GM23248 (cell line): ENCODE data around the gene DPY19L3. TPM values are rescaled to one million over a fixed set of nuclear protein-coding genes. Genes with fewer than 3 reads are reported as not detected.

Source experiments
- DNase-seq: peaks from one replicate; pipeline ENCODE4 v3.0.0-alpha.2; 2015
- H2AFZ ChIP-seq: fragments of 200-600 bp; sonication (generic); 2 replicates; pipeline ENCODE4 v1.6.1; 2016; ENCODE audit warnings: antibody characterized with exemption
- H3F3A ChIP-seq: fragments of 200-600 bp; sonication (generic); 2 replicates; pipeline ENCODE4 v1.6.1; 2016; ENCODE audit warnings: mild to moderate bottlenecking, antibody characterized with exemption, mixed run types; ENCODE audit not compliant: insufficient read depth
- H3K27ac ChIP-seq: fragments of 200-600 bp; sonication (generic); 2 replicates; pipeline ENCODE4 v1.5.1; 2016; ENCODE audit warnings: mild to moderate bottlenecking
- H3K27me3 ChIP-seq: fragments of 200-600 bp; sonication (generic); replicated peaks from 2 replicates; pipeline ENCODE4 v1.6.1; 2016; ENCODE audit warnings: mild to moderate bottlenecking; ENCODE audit not compliant: insufficient read depth
- H3K36me3 ChIP-seq: fragments of 200-600 bp; sonication (generic); 2 replicates; pipeline ENCODE4 v1.6.1; 2016; ENCODE audit warnings: low read depth, mild to moderate bottlenecking
- H3K4me1 ChIP-seq: fragments of 200-600 bp; sonication (generic); 2 replicates; pipeline ENCODE4 v1.6.1; 2016; ENCODE audit warnings: mild to moderate bottlenecking; ENCODE audit not compliant: insufficient read depth
- H3K4me2 ChIP-seq: fragments of 200-600 bp; sonication (generic); one replicate; pipeline ENCODE4 v1.6.1; 2016; ENCODE audit warnings: mild to moderate bottlenecking; ENCODE audit not compliant: unreplicated experiment
- H3K4me3 ChIP-seq: fragments of 200-600 bp; sonication (generic); 2 replicates; pipeline ENCODE4 v1.5.1; 2016; ENCODE audit warnings: mild to moderate bottlenecking
- H3K79me2 ChIP-seq: fragments of 200-600 bp; sonication (generic); 2 replicates; pipeline ENCODE4 v1.6.1; 2016; ENCODE audit warnings: mild to moderate bottlenecking; ENCODE audit not compliant: insufficient read depth
- H3K9ac ChIP-seq: fragments of 200-600 bp; sonication (generic); 2 replicates; pipeline ENCODE4 v1.6.1; 2016; ENCODE audit warnings: mild to moderate bottlenecking
- H3K9me2 ChIP-seq: fragments of 200-600 bp; sonication (generic); 2 replicates; pipeline ENCODE4 v1.6.1; 2016; ENCODE audit warnings: mixed run types, mild to moderate bottlenecking, moderate library complexity; ENCODE audit not compliant: insufficient read depth
- H3K9me3 ChIP-seq: fragments of 200-600 bp; sonication (generic); one replicate; pipeline ENCODE4 v1.6.1; 2017; ENCODE audit warnings: low read depth
- H4K20me1 ChIP-seq: fragments of 200-600 bp; sonication (generic); 2 replicates; pipeline ENCODE4 v1.6.0; 2016; ENCODE audit not compliant: insufficient read depth
- EZH2 ChIP-seq: fragments of 200-600 bp; sonication (generic); IDR thresholded peaks from 2 replicates; pipeline ENCODE4 v1.6.1; 2018; ENCODE audit warnings: antibody characterized with exemption, mild to moderate bottlenecking; ENCODE audit not compliant: insufficient read depth, poor library complexity, severe bottlenecking
- EZH2phosphoT487 ChIP-seq: fragments of 200-600 bp; sonication (generic); IDR thresholded peaks from 2 replicates; pipeline ENCODE4 v1.6.1; 2018; ENCODE audit warnings: antibody characterized with exemption, moderate library complexity, mild to moderate bottlenecking, low read depth; ENCODE audit not compliant: insufficient read depth
- WGBS, 2 experiments: methylation state at CpG; one replicate each; pipeline ENCODE4 v1.1.6; 2015 to 2017; ENCODE audit warnings: low lambda C conversion rate in 2 of 2, low coverage in 1 of 2; ENCODE audit errors: missing lambda C conversion rate in 2 of 2; 5-methylcytosine and 5-hydroxymethylcytosine counted together
- in situ Hi-C: fragments of 300-500 bp; cut with MboI; formaldehyde crosslinking; loops from 2 replicates; pipeline ENCODE4 v1.15.0; 2020
- polyA plus RNA-seq: library from polyadenylated mRNA; unstranded; fragments of >200 nt; fragmentation: Nextera tagmentation; extraction: Ambion mirVana; gene quantifications from 2 replicates; pipeline ENCODE4 v1.2.1, GENCODE V29; 2016
- total RNA-seq: library from RNA; depleted of rRNA; stranded (reverse); fragments of >200 nt; shearing (Covaris generic); gene quantifications from 2 replicates; pipeline ENCODE4 v1.2.3, GENCODE V29; 2014; rRNA removed

Gene DPY19L3, protein sequence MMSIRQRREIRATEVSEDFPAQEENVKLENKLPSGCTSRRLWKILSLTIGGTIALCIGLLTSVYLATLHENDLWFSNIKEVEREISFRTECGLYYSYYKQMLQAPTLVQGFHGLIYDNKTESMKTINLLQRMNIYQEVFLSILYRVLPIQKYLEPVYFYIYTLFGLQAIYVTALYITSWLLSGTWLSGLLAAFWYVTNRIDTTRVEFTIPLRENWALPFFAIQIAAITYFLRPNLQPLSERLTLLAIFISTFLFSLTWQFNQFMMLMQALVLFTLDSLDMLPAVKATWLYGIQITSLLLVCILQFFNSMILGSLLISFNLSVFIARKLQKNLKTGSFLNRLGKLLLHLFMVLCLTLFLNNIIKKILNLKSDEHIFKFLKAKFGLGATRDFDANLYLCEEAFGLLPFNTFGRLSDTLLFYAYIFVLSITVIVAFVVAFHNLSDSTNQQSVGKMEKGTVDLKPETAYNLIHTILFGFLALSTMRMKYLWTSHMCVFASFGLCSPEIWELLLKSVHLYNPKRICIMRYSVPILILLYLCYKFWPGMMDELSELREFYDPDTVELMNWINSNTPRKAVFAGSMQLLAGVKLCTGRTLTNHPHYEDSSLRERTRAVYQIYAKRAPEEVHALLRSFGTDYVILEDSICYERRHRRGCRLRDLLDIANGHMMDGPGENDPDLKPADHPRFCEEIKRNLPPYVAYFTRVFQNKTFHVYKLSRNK
- 15.3 and 20.0 TPM in 2 replicates for total RNA-seq
- polyA plus RNA-seq: 7.5 and 7.6 TPM in 2 replicates

- peak within 1 kb of the TSS; percentile 96 for H3K4me2 ChIP-seq
- in situ Hi-C loops: no loop called here
- no peaks in the 10 kb centered on the region for H4K20me1 ChIP-seq
- 0 out of 2 replicates have a peak, but pooled peaks cover 8% of the 10 kb centered on the region for H3F3A ChIP-seq
- peak within 1 kb of the TSS; percentile 83 for H3K4me3 ChIP-seq
- peak; percentile 97 for DNase-seq
- 1 to 2% methylated on average over 26 to 51 of the region's 104 CpGs for WGBS, 2 experiments
- peaks cover 10% of the 10 kb centered on the region; the same call in 1 of the 2 replicates for H3K4me1 ChIP-seq
- peaks cover 23% of the 10 kb centered on the region for H3K79me2 ChIP-seq
- TF ChIP-seq EZH2phosphoT487: no peak
- TF ChIP-seq EZH2: no peak
- H3K27ac ChIP-seq: peak within 1 kb of the TSS; percentile 86
- H2AFZ ChIP-seq: peak within 1 kb of the TSS; percentile 74
- no peaks in the 10 kb centered on the region for H3K9me3 ChIP-seq
- H3K36me3 ChIP-seq: peaks cover 8% of the 10 kb centered on the region; the same call in 1 of the 2 replicates
- H3K9me2 ChIP-seq: no peaks in the 10 kb centered on the region
- H3K9ac ChIP-seq: peak within 1 kb of the TSS; percentile 97
- no peaks in the 10 kb centered on the region for H3K27me3 ChIP-seq
Observed at GRCh38 chr19:32405431-32406160, at the start of gene DPY19L3. TSS of gene DPY19L3 (plus strand) at chr19:32405770. CDS start at chr19:32408254, 2,484 bp downstream.

DNA sequence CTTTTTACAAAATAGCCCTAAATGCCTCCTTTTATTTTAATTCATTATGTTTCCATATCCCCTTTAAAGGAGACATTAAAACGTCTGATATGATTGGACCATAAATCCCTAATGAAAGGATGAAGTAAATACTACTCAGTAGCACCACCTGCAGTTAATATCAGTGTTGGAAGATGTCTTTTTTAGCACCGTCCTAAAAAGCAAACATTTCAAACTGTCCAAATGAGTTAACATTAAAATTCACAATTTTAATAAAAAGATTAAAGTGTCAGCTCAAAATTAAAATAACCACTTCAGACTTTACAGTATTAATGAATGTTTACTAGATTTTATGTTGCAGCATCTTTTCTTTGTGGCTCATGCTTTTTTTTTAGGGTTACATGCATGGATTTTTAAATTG is 47.9 kb upstream of the DPY19L3 start:
- H3K4me1 ChIP-seq: no peaks in the 10 kb centered on the region
- 19% methylated on average over 2 of the region's 2 CpGs for WGBS, 2 experiments
- peaks cover 41% of the 10 kb centered on the region for H3K36me3 ChIP-seq
- H3K9ac ChIP-seq: no peak overlapping the region
- peak; percentile 18 for DNase-seq
- in situ Hi-C loops: no loop called here
- no peaks in the 10 kb centered on the region for H3K9me2 ChIP-seq
- no peaks in the 10 kb centered on the region for H3F3A ChIP-seq
- H3K4me3 ChIP-seq: no peak overlapping the region
- no peaks in the 10 kb centered on the region; the same call in none of the 2 replicates for H4K20me1 ChIP-seq
- H2AFZ ChIP-seq: no peak overlapping the region
- H3K27ac ChIP-seq: no peak overlapping the region
- no peaks in the 10 kb centered on the region for H3K9me3 ChIP-seq
- TF ChIP-seq EZH2phosphoT487 (no peak), EZH2 (no peak)
- H3K4me2 ChIP-seq: no peak overlapping the region
- H3K27me3 ChIP-seq: no peaks in the 10 kb centered on the region
- peaks cover 44% of the 10 kb centered on the region for H3K79me2 ChIP-seq

DNA sequence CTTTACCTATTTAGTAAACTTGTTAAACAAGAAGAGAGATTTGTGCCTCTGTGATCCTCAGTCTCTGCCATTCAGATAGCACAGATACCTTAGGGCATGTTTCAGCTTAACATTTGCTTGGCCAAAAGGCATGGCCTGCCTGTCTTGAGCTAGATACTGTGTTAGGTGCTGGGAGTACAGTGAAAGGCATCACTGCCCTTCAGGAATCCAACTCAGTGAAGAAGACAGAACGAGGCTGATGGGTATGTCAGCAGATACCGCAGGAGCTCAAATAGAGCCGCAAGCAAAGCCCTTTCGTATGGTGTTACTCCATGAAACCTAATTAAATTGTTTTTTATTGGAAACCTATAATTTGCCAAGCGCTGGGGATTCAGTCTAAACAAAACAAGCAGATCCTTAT is 47.2 kb upstream of the DPY19L3 start:
- Histone ChIP-seq H3K4me1 (no peaks in the 10 kb centered on the region), H3K79me2 (peaks cover 40% of the 10 kb centered on the region), H3K9me2 (no peaks in the 10 kb centered on the region), H3K4me3 (no peak overlapping the region), H3K9ac (no peak overlapping the region), H2AFZ (no peak overlapping the region), H4K20me1 (no peaks in the 10 kb centered on the region; the same call in none of the 2 replicates), H3K27me3 (no peaks in the 10 kb centered on the region), H3K4me2 (no peak overlapping the region), H3K27ac (no peak overlapping the region), H3K36me3 (peaks cover 38% of the 10 kb centered on the region), H3F3A (no peaks in the 10 kb centered on the region), H3K9me3 (no peaks in the 10 kb centered on the region)
- TF ChIP-seq EZH2phosphoT487: no peak
- TF ChIP-seq EZH2: no peak
- 97 to 99% methylated on average over 5 of the region's 5 CpGs for WGBS, 2 experiments
- no peak for DNase-seq
- in situ Hi-C loops: no loop called here

- TF ChIP-seq EZH2phosphoT487: no peak
- no peak for TF ChIP-seq EZH2
- Histone ChIP-seq H3K27me3 (no peaks in the 10 kb centered on the region), H2AFZ (no peak overlapping the region), H3K9ac (no peak overlapping the region), H3K27ac (no peak overlapping the region), H3K36me3 (peaks cover 28% of the 10 kb centered on the region; the same call in 1 of the 2 replicates), H3K9me2 (no peaks in the 10 kb centered on the region), H3K4me3 (no peak overlapping the region), H3K9me3 (no peaks in the 10 kb centered on the region), H3F3A (no peaks in the 10 kb centered on the region), H3K4me1 (no peaks in the 10 kb centered on the region), H4K20me1 (no peaks in the 10 kb centered on the region; the same call in none of the 2 replicates), H3K79me2 (peaks cover 31% of the 10 kb centered on the region), H3K4me2 (no peak overlapping the region)
- in situ Hi-C loops: no loop called here
- 94 to 97% methylated on average over 9 of the region's 9 CpGs for WGBS, 2 experiments
- no peak for DNase-seq
Observed at GRCh38 chr19:32359581-32359980, 46.0 kb upstream of the DPY19L3 start.
